ENCODE results near the gene ZWILCH.

ZWILCH gene

DNA sequence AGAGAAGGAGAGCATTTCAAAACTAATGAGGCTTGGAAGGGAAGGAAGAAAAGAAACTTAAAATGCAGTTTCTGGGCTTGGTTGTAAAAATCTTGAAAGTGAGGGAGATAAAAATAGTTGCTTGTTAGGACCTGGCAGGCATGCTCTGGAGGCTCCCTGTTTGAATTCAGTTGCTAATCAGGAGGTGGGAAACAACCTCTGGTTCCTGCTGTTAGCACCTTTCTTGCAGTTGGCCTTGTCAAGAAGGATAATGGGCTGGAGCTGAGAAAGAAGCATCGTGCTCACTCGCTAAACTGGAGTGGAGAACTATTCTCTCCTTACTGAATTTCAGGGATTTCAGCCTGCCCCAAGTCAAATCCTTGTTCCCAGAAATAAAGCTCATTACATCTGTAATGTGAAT lies 31.0 kb upstream of the ZWILCH start:
- peaks cover 65% of the 10 kb centered on the region for H3K4me1 ChIP-seq (ENCODE audit: control insufficient read depth, low read depth, low read length)
- peak overlapping the region; percentile 78 for H3K27ac ChIP-seq (ENCODE audit: low read length)
- H3K9me3 ChIP-seq (ENCODE audit: control insufficient read depth, low read depth, low read length) = no peaks in the 10 kb centered on the region
- peak overlapping the region; percentile 25 for H3K4me3 ChIP-seq (ENCODE audit: low read length)
- H3K9ac ChIP-seq (ENCODE audit: low read length) = peak overlapping the region; percentile 46
- H3K36me3 ChIP-seq (ENCODE audit: control insufficient read depth, low read depth, low read length) = no peaks in the 10 kb centered on the region
- H3K27me3 ChIP-seq (ENCODE audit: control insufficient read depth, insufficient read depth, low read length) = no peaks in the 10 kb centered on the region

DNA sequence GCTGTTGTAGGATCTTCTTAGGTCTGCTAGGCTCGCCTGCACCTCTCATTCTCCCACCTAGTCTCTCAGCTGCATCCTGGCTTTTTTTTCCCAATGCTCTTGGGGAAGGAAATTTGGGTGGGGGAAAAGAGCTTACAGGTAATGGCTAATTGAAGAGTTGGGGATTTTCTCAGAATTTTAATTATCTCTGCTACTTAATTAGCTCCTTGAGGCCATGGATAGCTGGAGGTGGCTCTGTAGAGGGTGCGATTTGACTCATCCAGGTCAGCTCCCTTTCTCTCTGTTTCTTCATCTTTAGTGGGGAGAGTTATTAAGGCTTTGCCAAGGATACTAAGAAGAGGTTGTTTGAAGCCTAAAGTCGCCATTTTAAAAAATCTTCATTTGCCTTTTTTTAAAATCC lies 30.2 kb upstream of the ZWILCH start:
- Histone ChIP-seq H3K27ac (ENCODE audit: low read length) (no peak overlapping the region), H3K9me3 (ENCODE audit: control insufficient read depth, low read depth, low read length) (no peaks in the 10 kb centered on the region), H3K9ac (ENCODE audit: low read length) (peak overlapping the region; percentile 15), H3K36me3 (ENCODE audit: control insufficient read depth, low read depth, low read length) (no peaks in the 10 kb centered on the region), H3K4me3 (ENCODE audit: low read length) (no peak overlapping the region), H3K4me1 (ENCODE audit: control insufficient read depth, low read depth, low read length) (peaks cover 61% of the 10 kb centered on the region), H3K27me3 (ENCODE audit: control insufficient read depth, insufficient read depth, low read length) (no peaks in the 10 kb centered on the region)

DNA sequence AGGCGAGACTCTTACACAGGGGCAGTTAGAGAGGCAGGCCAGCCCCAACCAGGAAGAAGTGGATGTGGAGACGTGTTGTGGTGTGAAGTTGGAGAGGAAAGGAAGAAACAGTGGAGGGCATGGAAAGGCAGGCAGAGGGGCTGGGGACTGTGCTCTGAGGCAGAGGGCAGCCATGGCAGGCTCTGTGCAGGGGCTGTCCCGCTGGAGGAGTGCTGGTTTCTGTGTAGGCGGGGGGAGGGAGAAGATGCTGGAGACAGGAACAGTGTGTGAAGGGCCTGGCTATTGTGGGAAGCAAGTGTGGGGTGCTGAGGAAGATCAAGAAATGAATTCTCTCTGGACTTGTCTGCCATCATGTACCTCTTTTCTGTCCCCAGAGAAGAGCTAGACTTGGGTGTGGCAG lies 28.6 kb upstream of the ZWILCH start:
- Histone ChIP-seq H3K9me3 (ENCODE audit: control insufficient read depth, low read depth, low read length) (no peaks in the 10 kb centered on the region), H3K27ac (ENCODE audit: low read length) (no peak overlapping the region), H3K4me1 (ENCODE audit: control insufficient read depth, low read depth, low read length) (peaks cover 46% of the 10 kb centered on the region), H3K36me3 (ENCODE audit: control insufficient read depth, low read depth, low read length) (peaks cover under 1% of the 10 kb centered on the region), H3K9ac (ENCODE audit: low read length) (no peak overlapping the region), H3K4me3 (ENCODE audit: low read length) (no peak overlapping the region), H3K27me3 (ENCODE audit: control insufficient read depth, insufficient read depth, low read length) (no peaks in the 10 kb centered on the region)

DNA sequence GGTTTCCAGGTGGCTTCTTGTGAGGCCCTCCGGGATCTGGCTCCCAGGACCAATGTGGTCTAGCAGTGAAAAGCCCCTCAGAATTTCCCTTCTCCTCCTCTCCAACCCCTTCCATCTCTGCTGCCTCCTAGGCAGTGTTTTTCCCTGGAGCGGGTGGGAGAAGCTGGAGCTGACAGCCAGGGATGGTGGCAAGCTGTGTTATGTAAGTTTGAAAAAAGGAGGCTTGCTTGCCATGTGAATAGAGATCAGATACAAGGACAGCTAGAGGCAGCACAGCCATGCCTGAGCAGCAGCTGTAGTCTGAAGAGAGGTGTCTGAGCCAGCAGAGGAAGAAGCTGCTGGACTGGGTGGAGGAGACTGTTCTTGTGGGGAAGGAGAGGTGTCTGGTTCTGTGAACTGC lies 28.1 kb upstream of the ZWILCH start:
- peaks cover 46% of the 10 kb centered on the region for H3K4me1 ChIP-seq (ENCODE audit: control insufficient read depth, low read depth, low read length)
- H3K27me3 ChIP-seq (ENCODE audit: control insufficient read depth, insufficient read depth, low read length) = no peaks in the 10 kb centered on the region
- no peaks in the 10 kb centered on the region for H3K9me3 ChIP-seq (ENCODE audit: control insufficient read depth, low read depth, low read length)
- H3K27ac ChIP-seq (ENCODE audit: low read length) = no peak overlapping the region
- no peak overlapping the region for H3K9ac ChIP-seq (ENCODE audit: low read length)
- peaks cover 5% of the 10 kb centered on the region for H3K36me3 ChIP-seq (ENCODE audit: control insufficient read depth, low read depth, low read length)
- no peak overlapping the region for H3K4me3 ChIP-seq (ENCODE audit: low read length)

DNA sequence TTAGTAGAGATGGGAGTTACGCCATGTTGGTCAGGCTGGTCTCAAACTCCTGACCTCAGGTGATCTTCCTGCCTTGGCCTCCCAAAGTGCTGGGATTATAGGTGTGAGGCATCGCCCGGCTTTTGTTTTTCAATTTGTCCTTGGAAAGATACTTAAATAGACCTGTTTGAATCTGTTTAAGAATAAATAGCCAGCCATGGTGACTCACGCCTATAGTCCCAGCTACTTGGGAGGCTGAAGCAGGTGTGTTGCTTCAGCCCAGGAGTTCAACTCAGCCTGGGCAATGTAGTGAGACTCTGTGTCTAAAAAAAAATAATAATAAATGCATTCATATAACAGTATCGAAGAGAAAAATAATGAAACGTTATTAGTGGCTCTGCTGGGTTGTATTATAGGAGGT lies 24.9 kb upstream of the ZWILCH start:
- H3K4me3 ChIP-seq (ENCODE audit: low read length) = no peak overlapping the region
- H3K27me3 ChIP-seq (ENCODE audit: control insufficient read depth, insufficient read depth, low read length) = no peaks in the 10 kb centered on the region
- H3K9me3 ChIP-seq (ENCODE audit: control insufficient read depth, low read depth, low read length) = no peaks in the 10 kb centered on the region
- peaks cover 16% of the 10 kb centered on the region for H3K4me1 ChIP-seq (ENCODE audit: control insufficient read depth, low read depth, low read length)
- no peak overlapping the region for H3K27ac ChIP-seq (ENCODE audit: low read length)
- no peak overlapping the region for H3K9ac ChIP-seq (ENCODE audit: low read length)
- peaks cover 15% of the 10 kb centered on the region for H3K36me3 ChIP-seq (ENCODE audit: control insufficient read depth, low read depth, low read length)

DNA sequence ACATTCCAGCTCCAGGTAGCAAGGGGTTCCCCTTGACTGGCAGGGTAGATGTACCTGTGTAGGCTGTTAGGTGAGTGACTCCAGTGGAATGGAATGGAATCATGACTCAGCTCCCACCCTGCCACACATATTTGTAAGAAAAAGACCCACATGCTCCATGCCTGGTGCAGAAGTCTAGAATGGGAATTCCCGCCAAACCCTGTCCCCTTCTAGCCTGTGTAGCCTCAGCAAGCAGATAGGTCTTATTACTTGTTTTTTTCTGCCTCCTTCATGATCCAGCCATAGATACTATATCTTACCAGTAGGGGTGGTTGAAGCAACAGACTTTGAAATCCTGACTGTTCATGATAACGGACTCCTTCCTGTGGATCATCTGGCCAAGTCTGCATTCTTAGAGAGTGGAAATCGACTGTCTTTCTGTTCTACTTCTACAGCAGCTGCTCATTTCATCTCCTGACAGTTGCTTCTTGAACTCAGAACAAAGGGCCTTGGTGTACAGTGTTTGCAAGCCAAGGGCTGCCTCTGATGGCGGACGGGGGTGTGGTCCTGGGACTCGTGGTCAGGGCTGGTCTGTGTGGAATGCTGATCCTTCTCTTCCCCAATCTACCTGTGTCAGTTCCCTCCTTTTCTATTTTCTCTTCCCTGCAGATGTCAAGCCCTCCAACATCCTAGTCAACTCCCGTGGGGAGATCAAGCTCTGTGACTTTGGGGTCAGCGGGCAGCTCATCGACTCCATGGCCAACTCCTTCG lies 23.8 kb upstream of the ZWILCH start:
- Histone ChIP-seq H3K4me1 (ENCODE audit: control insufficient read depth, low read depth, low read length) (peaks cover 6% of the 10 kb centered on the region), H3K36me3 (ENCODE audit: control insufficient read depth, low read depth, low read length) (peaks cover 15% of the 10 kb centered on the region), H3K27ac (ENCODE audit: low read length) (no peak overlapping the region), H3K27me3 (ENCODE audit: control insufficient read depth, insufficient read depth, low read length) (no peaks in the 10 kb centered on the region), H3K4me3 (ENCODE audit: low read length) (no peak overlapping the region), H3K9me3 (ENCODE audit: control insufficient read depth, low read depth, low read length) (no peaks in the 10 kb centered on the region), H3K9ac (ENCODE audit: low read length) (no peak overlapping the region)

DNA sequence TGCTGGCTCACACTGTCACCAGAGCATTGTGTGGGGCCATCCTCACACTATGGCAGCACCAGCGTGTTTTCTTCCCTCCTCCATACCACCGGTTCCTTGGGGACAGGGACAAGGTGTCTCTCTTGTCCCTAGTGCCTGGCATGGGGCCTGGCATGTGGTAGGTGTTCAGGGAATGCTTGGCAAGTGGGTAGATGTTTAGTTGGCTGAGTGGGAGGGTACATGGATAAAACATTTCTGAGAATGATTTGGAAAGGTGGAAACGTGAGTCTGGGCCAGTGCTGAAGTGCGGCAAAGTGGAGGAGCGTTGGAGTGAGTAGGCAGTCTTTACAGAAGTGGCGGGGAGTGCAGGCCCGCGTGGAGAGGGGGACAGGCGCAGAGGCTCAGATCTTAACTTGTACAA lies 22.6 kb upstream of the ZWILCH start:
- H3K9ac ChIP-seq (ENCODE audit: low read length) = no peak overlapping the region
- H3K9me3 ChIP-seq (ENCODE audit: control insufficient read depth, low read depth, low read length) = no peaks in the 10 kb centered on the region
- no peak overlapping the region for H3K27ac ChIP-seq (ENCODE audit: low read length)
- no peaks in the 10 kb centered on the region for H3K4me1 ChIP-seq (ENCODE audit: control insufficient read depth, low read depth, low read length)
- H3K4me3 ChIP-seq (ENCODE audit: low read length) = no peak overlapping the region
- peaks cover 22% of the 10 kb centered on the region for H3K36me3 ChIP-seq (ENCODE audit: control insufficient read depth, low read depth, low read length)
- H3K27me3 ChIP-seq (ENCODE audit: control insufficient read depth, insufficient read depth, low read length) = no peaks in the 10 kb centered on the region

DNA sequence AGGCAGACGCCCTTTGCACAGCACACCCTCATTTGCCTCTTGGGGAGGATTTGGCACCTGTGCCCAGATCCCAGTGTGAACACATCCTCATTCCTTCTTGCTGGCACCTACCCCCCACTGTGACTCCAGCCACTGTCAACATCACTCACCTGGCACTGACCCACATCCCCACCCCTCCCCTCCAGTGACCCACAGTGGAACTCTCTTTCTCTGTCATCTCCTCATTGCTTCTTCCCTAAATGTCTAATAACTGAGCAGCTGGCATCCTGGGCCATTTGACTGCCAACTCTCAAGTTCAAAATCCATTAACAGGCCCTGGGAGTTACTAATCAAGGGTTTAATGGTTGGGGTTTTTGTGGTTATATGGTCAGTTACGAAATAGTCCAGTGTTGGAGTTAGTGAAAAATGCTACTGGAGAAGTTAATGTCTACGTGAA lies 22.0 kb upstream of the ZWILCH start:
- Histone ChIP-seq H3K4me3 (ENCODE audit: low read length) (no peak overlapping the region), H3K27ac (ENCODE audit: low read length) (no peak overlapping the region), H3K36me3 (ENCODE audit: control insufficient read depth, low read depth, low read length) (peaks cover 28% of the 10 kb centered on the region), H3K4me1 (ENCODE audit: control insufficient read depth, low read depth, low read length) (no peaks in the 10 kb centered on the region), H3K27me3 (ENCODE audit: control insufficient read depth, insufficient read depth, low read length) (no peaks in the 10 kb centered on the region), H3K9me3 (ENCODE audit: control insufficient read depth, low read depth, low read length) (no peaks in the 10 kb centered on the region), H3K9ac (ENCODE audit: low read length) (no peak overlapping the region)

DNA sequence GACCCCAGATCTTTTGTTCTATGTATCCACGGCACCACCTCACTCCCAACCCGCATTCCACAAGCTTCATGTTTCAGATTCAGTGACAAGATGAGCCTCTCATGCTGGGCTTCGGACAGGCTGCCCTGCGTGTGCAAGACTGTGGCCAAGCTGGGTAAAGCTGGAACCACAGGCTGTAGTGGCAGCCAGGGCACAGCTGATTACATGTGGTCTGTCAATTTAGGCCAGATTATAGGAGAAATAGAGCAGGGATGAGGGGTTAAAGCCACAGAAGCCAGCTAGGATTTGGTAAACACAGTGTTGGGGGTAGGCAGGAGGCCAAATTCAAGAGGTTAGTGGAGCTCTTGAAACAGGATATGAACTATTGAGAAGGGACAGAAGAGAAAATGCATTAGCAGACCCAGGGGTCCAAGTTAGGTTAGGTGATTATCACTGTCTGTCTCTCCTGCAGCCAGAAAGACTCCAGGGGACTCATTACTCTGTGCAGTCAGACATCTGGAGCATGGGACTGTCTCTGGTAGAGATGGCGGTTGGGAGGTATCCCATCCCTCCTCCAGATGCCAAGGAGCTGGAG lies 20.5 kb upstream of the ZWILCH start:
- Histone ChIP-seq H3K9ac (ENCODE audit: low read length) (no peak overlapping the region), H3K36me3 (ENCODE audit: control insufficient read depth, low read depth, low read length) (peaks cover 39% of the 10 kb centered on the region), H3K4me1 (ENCODE audit: control insufficient read depth, low read depth, low read length) (no peaks in the 10 kb centered on the region), H3K27me3 (ENCODE audit: control insufficient read depth, insufficient read depth, low read length) (no peaks in the 10 kb centered on the region), H3K4me3 (ENCODE audit: low read length) (no peak overlapping the region), H3K27ac (ENCODE audit: low read length) (no peak overlapping the region), H3K9me3 (ENCODE audit: control insufficient read depth, low read depth, low read length) (no peaks in the 10 kb centered on the region)

DNA sequence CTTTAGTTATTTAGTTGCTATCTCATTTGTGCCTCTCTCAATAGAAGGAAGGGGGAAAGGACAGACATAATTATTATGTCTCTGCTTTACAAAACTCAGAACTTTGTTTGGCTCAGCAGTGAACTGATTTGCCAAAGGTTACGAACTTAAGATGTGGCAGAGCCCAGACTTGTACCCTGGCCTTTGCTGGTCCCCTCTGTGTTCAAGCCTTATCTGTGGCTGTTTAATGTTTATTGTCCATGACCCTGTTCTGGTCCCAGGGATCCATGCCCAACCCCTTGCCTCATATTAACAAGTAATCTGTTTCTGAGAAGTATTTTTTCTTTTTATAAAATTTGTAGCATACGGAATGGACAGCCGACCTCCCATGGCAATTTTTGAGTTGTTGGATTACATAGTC lies 18.2 kb upstream of the ZWILCH start:
- Histone ChIP-seq H3K4me1 (ENCODE audit: control insufficient read depth, low read depth, low read length) (no peaks in the 10 kb centered on the region), H3K4me3 (ENCODE audit: low read length) (no peak overlapping the region), H3K27ac (ENCODE audit: low read length) (no peak overlapping the region), H3K27me3 (ENCODE audit: control insufficient read depth, insufficient read depth, low read length) (no peaks in the 10 kb centered on the region), H3K36me3 (ENCODE audit: control insufficient read depth, low read depth, low read length) (peaks cover 55% of the 10 kb centered on the region), H3K9me3 (ENCODE audit: control insufficient read depth, low read depth, low read length) (no peaks in the 10 kb centered on the region), H3K9ac (ENCODE audit: low read length) (no peak overlapping the region)

DNA sequence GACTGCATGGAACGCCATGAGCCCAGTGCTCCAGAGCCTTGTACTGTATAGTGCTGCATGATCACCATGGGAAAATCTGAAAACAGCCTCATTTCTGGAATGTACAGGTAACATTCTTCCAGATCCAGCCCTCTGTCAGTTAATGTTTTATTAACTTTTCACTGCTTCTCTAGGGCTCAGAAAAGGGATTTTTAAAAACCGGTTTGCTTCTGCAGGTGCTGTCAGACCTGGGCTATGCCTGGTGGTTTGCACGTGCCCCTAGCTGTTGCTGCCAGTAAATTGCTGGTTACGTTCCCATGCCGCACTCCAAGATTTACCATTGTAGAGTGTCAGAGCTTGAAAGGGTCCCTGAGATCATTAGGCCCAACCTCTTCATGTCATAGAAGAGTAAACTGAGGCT lies 16.6 kb upstream of the ZWILCH start:
- no peaks in the 10 kb centered on the region for H3K9me3 ChIP-seq (ENCODE audit: control insufficient read depth, low read depth, low read length)
- no peak overlapping the region for H3K9ac ChIP-seq (ENCODE audit: low read length)
- no peak overlapping the region for H3K27ac ChIP-seq (ENCODE audit: low read length)
- H3K4me1 ChIP-seq (ENCODE audit: control insufficient read depth, low read depth, low read length) = no peaks in the 10 kb centered on the region
- H3K27me3 ChIP-seq (ENCODE audit: control insufficient read depth, insufficient read depth, low read length) = no peaks in the 10 kb centered on the region
- H3K36me3 ChIP-seq (ENCODE audit: control insufficient read depth, low read depth, low read length) = peaks cover 58% of the 10 kb centered on the region
- no peak overlapping the region for H3K4me3 ChIP-seq (ENCODE audit: low read length)

DNA sequence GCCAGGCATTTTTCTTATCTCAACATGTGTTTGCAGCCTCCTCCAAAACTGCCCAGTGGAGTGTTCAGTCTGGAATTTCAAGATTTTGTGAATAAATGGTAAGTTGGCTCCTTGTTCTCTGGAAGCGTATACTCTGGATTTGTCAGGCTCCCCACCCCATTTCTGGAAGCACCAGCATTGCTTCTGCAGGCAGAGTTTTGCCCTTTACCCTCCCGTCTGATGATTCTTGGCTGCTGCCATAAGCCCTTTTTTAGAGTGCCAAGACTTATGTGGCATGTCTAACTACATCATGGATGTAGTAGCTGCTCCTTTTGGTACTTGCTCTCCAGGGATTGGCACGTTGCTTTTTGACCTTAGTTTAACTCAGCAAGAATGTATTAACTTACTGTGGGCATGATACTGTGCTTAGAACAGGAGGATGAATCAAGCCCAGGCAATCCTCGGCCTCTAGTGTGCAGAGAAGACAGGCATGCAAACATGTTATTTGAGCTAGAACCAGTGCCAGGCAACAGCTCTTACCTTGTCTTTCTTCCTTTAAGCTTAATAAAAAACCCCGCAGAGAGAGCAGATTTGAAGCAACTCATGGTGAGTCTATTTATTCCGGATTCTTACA lies 15.8 kb upstream of the ZWILCH start:
- H3K27me3 ChIP-seq (ENCODE audit: control insufficient read depth, insufficient read depth, low read length) = no peaks in the 10 kb centered on the region
- H3K9me3 ChIP-seq (ENCODE audit: control insufficient read depth, low read depth, low read length) = no peaks in the 10 kb centered on the region
- H3K9ac ChIP-seq (ENCODE audit: low read length) = no peak overlapping the region
- H3K27ac ChIP-seq (ENCODE audit: low read length) = no peak overlapping the region
- H3K36me3 ChIP-seq (ENCODE audit: control insufficient read depth, low read depth, low read length) = peaks cover 63% of the 10 kb centered on the region
- no peaks in the 10 kb centered on the region for H3K4me1 ChIP-seq (ENCODE audit: control insufficient read depth, low read depth, low read length)
- H3K4me3 ChIP-seq (ENCODE audit: low read length) = no peak overlapping the region
